ENCODE measurements around the gene ACTR3C. TPM values are rescaled to one million over a fixed set of nuclear protein-coding genes. Genes with fewer than 3 reads are reported as not detected.

ACTR3C gene
- 0.63 TPM for polyA plus RNA-seq (2013, experiment 1 of 2)
- polyA plus RNA-seq (2013, experiment 2 of 2) = 0.46 TPM

GRCh38 chr7:150322833-150323681 is at the start of gene ACTR3C, which contains the start of gene LRRC61:
Gene ACTR3C, minus strand, starts transcription at chr7:150323545. Its CDS starts 28,249 bp downstream, at chr7:150295296.
Gene LRRC61, plus strand, starts transcription at chr7:150323355. Its CDS starts 13,507 bp downstream, at chr7:150336862.
- 21 to 23% methylated on average over 70 of the region's 82 CpGs for WGBS, 2 experiments (ENCODE audit: insufficient coverage in 2 of 2)
- Histone ChIP-seq H3K4me1 (ENCODE audit: control insufficient read depth, insufficient read depth, low read length, poor library complexity, severe bottlenecking) (peaks cover 12% of the 10 kb centered on the region), H3K36me3 (ENCODE audit: control insufficient read depth, insufficient read depth, low read length) (peaks cover 26% of the 10 kb centered on the region), H3K4me3 (ENCODE audit: extremely low read depth, insufficient read depth, low read length, poor library complexity, severe bottlenecking) (peak within 1 kb of the TSS; percentile 68), H3K9me3 (ENCODE audit: control insufficient read depth, low read length) (no peaks in the 10 kb centered on the region), H3K27ac (ENCODE audit: low read depth, low read length, severe bottlenecking) (peak within 1 kb of the TSS; percentile 29)

GRCh38 chr7:150372271-150373048 is 49.1 kb upstream of the ACTR3C start:
- Histone ChIP-seq H3K27ac (ENCODE audit: low read depth, low read length, severe bottlenecking) (peak overlapping the region; percentile 41), H3K4me3 (ENCODE audit: extremely low read depth, insufficient read depth, low read length, poor library complexity, severe bottlenecking) (no peak overlapping the region), H3K4me1 (ENCODE audit: control insufficient read depth, insufficient read depth, low read length, poor library complexity, severe bottlenecking) (peaks cover 71% of the 10 kb centered on the region), H3K36me3 (ENCODE audit: control insufficient read depth, insufficient read depth, low read length) (peaks cover 57% of the 10 kb centered on the region), H3K9me3 (ENCODE audit: control insufficient read depth, low read length) (no peaks in the 10 kb centered on the region)
- 95 to 98% methylated on average over 63 to 77 of the region's 79 CpGs for WGBS, 2 experiments (ENCODE audit: insufficient coverage in 2 of 2)

DNA sequence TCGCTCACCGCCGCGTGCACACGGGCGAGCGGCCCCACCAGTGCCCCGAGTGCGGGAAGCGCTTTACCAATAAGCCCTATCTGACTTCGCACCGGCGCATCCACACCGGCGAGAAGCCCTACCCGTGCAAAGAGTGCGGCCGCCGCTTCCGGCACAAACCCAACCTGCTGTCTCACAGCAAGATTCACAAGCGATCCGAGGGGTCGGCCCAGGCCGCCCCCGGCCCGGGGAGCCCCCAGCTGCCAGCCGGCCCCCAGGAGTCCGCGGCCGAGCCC is 48.6 kb upstream of the ACTR3C start:
- Histone ChIP-seq H3K36me3 (ENCODE audit: control insufficient read depth, insufficient read depth, low read length) (peaks cover 57% of the 10 kb centered on the region), H3K9me3 (ENCODE audit: control insufficient read depth, low read length) (no peaks in the 10 kb centered on the region), H3K4me1 (ENCODE audit: control insufficient read depth, insufficient read depth, low read length, poor library complexity, severe bottlenecking) (peaks cover 65% of the 10 kb centered on the region), H3K4me3 (ENCODE audit: extremely low read depth, insufficient read depth, low read length, poor library complexity, severe bottlenecking) (no peak overlapping the region), H3K27ac (ENCODE audit: low read depth, low read length, severe bottlenecking) (peak overlapping the region; percentile 41)
- 94 to 98% methylated on average over 22 to 30 of the region's 30 CpGs for WGBS, 2 experiments (ENCODE audit: insufficient coverage in 2 of 2)

GRCh38 chr7:150371131-150371995 is 48.0 kb upstream of the ACTR3C start:
- Histone ChIP-seq H3K36me3 (ENCODE audit: control insufficient read depth, insufficient read depth, low read length) (peaks cover 57% of the 10 kb centered on the region), H3K27ac (ENCODE audit: low read depth, low read length, severe bottlenecking) (peak overlapping the region; percentile 98), H3K4me1 (ENCODE audit: control insufficient read depth, insufficient read depth, low read length, poor library complexity, severe bottlenecking) (peaks cover 60% of the 10 kb centered on the region), H3K4me3 (ENCODE audit: extremely low read depth, insufficient read depth, low read length, poor library complexity, severe bottlenecking) (no peak overlapping the region), H3K9me3 (ENCODE audit: control insufficient read depth, low read length) (no peaks in the 10 kb centered on the region)
- 95% methylated on average over 44 to 47 of the region's 48 CpGs for WGBS, 2 experiments (ENCODE audit: insufficient coverage in 2 of 2)

DNA sequence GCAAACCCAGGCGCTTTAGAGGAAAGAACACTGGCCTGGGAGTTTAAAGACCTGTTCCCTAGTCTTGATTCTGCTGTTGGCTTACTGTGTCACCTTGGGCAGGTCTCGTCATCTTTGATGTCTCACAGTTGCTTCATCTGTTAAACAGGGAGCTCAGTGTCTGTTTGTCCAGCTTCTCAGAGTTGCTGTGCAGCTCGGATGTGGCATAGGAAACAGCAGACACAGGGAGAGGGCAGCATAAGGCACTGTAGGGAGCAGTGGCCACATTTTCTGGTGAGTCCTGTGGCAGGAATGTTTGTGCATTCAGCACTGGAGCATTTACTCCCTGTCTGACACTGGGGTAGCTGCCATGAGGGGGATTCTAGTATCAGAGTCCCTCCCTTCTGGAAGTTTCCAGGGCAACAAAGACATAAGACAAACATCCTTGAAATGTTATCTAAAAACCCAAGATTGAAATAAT is 47.3 kb upstream of the ACTR3C start:
- Histone ChIP-seq H3K27ac (ENCODE audit: low read depth, low read length, severe bottlenecking) (peak overlapping the region; percentile 98), H3K4me3 (ENCODE audit: extremely low read depth, insufficient read depth, low read length, poor library complexity, severe bottlenecking) (peak overlapping the region; percentile 80), H3K9me3 (ENCODE audit: control insufficient read depth, low read length) (no peaks in the 10 kb centered on the region), H3K36me3 (ENCODE audit: control insufficient read depth, insufficient read depth, low read length) (peaks cover 56% of the 10 kb centered on the region), H3K4me1 (ENCODE audit: control insufficient read depth, insufficient read depth, low read length, poor library complexity, severe bottlenecking) (peaks cover 53% of the 10 kb centered on the region)
- 82 to 90% methylated on average over 3 of the region's 3 CpGs for WGBS, 2 experiments (ENCODE audit: insufficient coverage in 2 of 2)

GRCh38 chr7:150369748-150370501 is 46.6 kb upstream of the ACTR3C start:
- Histone ChIP-seq H3K4me3 (ENCODE audit: extremely low read depth, insufficient read depth, low read length, poor library complexity, severe bottlenecking) (peak overlapping the region; percentile 80), H3K36me3 (ENCODE audit: control insufficient read depth, insufficient read depth, low read length) (peaks cover 51% of the 10 kb centered on the region), H3K27ac (ENCODE audit: low read depth, low read length, severe bottlenecking) (peak overlapping the region; percentile 98), H3K4me1 (ENCODE audit: control insufficient read depth, insufficient read depth, low read length, poor library complexity, severe bottlenecking) (peaks cover 51% of the 10 kb centered on the region), H3K9me3 (ENCODE audit: control insufficient read depth, low read length) (no peaks in the 10 kb centered on the region)
- WGBS, 2 experiments (ENCODE audit: insufficient coverage in 2 of 2) = 59 to 67% methylated on average over 12 to 18 of the region's 23 CpGs

DNA sequence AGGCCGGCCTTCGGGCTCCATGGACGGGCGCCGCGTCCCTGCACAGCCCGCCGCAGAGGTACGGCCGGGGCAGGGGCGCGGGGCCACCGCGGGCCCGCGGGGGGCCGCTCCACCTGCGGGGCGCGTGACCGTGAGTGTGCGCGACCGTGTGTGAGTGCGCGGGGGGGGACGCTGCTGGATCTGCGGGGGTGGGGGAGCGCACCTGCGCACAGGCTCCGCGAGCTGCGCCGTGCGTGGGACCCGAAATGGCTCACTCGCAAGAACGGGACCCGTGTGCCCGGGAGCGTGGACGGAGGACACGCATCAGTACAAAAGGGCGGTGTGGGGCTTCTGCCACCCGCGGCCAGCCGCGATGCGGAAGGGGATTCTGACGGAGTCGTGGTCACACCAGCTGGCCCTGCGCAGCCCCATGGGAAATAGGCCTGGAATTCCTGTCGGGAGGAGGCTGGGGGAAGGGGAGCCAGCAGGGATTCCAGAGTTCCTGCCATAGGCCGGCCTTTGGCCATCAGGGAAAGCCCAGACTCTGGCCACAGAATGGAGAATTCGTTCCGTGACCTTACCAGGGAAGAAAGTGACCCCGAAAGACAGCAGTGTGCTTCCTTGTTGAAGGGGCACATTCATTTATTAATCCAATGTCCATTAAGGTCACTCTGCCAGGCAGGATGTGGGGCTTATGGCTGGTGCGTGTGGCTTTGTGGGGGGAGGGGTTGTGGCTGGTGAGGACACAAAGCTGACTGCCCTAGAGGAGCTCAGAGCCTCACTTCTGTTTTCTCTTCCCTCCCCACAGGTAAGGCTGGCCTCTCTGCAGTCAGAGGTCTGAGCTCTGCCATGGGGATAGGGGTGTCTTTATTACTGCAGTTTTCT is 45.8 kb upstream of the ACTR3C start:
- H3K9me3 ChIP-seq (ENCODE audit: control insufficient read depth, low read length) = no peaks in the 10 kb centered on the region
- peak overlapping the region; percentile 80 for H3K4me3 ChIP-seq (ENCODE audit: extremely low read depth, insufficient read depth, low read length, poor library complexity, severe bottlenecking)
- peaks cover 47% of the 10 kb centered on the region for H3K4me1 ChIP-seq (ENCODE audit: control insufficient read depth, insufficient read depth, low read length, poor library complexity, severe bottlenecking)
- peak overlapping the region; percentile 98 for H3K27ac ChIP-seq (ENCODE audit: low read depth, low read length, severe bottlenecking)
- peaks cover 45% of the 10 kb centered on the region for H3K36me3 ChIP-seq (ENCODE audit: control insufficient read depth, insufficient read depth, low read length)
- 0% methylated on average over 25 to 41 of the region's 58 CpGs for WGBS, 2 experiments (ENCODE audit: insufficient coverage in 2 of 2)

DNA sequence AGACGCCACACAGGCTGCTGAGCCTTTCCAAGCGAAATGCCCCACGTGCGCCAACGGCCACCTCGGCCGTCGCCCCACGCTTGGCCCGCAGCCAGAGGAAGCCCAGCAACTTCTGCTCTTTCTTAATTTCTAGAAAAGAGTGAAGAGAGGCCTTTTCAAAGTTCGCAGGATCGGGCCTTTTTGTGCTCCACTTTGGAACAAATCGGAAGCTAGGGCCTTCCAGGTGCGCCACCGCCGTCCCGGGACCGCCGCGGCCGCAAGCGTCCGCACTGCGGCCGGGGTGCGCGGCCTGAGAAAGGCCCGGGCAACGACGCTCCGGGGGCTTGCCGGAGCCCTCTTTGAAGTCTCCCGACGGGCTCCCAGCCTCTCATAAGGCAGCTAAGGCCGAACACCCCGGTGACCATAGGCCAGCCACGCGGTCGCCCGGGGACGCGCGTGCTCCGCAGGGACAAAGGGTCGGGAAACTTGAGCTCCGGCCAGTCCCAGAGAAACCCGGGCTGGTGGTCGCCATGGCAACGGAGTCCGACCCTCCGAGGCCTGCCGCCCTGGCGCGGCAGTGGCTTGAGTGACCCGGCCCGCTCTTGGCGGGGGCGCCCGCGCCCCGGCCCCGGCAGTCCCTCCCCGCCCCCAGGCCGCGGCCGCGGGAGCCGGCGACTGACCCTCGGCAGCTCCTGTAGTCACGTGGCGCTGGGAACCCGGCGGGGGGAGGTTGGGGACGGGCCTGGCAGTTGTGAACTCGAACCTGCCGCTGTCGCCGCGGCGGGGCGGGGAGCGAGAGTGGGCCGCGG is 44.9 kb upstream of the ACTR3C start, which contains the start of gene REPIN1:
TSS of gene REPIN1 (plus strand) at position 727 of the 788 bp plus-strand sequence. CDS start 890 bp downstream, outside the sequence.
- 3 to 4% methylated on average over 63 to 71 of the region's 85 CpGs for WGBS, 2 experiments (ENCODE audit: insufficient coverage in 2 of 2)
- Histone ChIP-seq H3K36me3 (ENCODE audit: control insufficient read depth, insufficient read depth, low read length) (peaks cover 37% of the 10 kb centered on the region), H3K9me3 (ENCODE audit: control insufficient read depth, low read length) (no peaks in the 10 kb centered on the region), H3K27ac (ENCODE audit: low read depth, low read length, severe bottlenecking) (peak within 1 kb of the TSS; percentile 98), H3K4me1 (ENCODE audit: control insufficient read depth, insufficient read depth, low read length, poor library complexity, severe bottlenecking) (peaks cover 45% of the 10 kb centered on the region), H3K4me3 (ENCODE audit: extremely low read depth, insufficient read depth, low read length, poor library complexity, severe bottlenecking) (peak within 1 kb of the TSS; percentile 80)
